Gastroesophageal sphincter (tissue), 4 donors: ENCODE results near the gene BCDIN3D. TPM values are rescaled to one million over a fixed set of nuclear protein-coding genes. Genes with fewer than 3 reads are reported as not detected.
A peak's percentile ranks its signal among the peaks of the same experiment; 100 is the strongest.

Experiments used
- ATAC-seq: fragments of 150-250 bp; one replicate; pipeline ENCODE4 v1.9.1; 2016; ENCODE audit warnings: mild to moderate bottlenecking, moderate library complexity
- H3K27ac ChIP-seq, 4 donors: fragments of 200-600 bp; sonication (generic) in 3 of 4; 1 replicate in 3 of 4; 2 replicates in 1 of 4; pipeline ENCODE4 v1.5.1; 2016 to 2019
- H3K27me3 ChIP-seq: fragments of 200-600 bp; sonication (generic); one replicate; pipeline ENCODE4 v1.5.1; 2019
- H3K36me3 ChIP-seq, 2 donors: fragments of 200-600 bp; sonication (generic); one replicate each; pipeline ENCODE4 v1.5.1; 2019; ENCODE audit warnings: control low read depth in 1 of 2
- H3K4me1 ChIP-seq, 3 donors: fragments of 200-600 bp; sonication (generic); 1 replicate in 2 of 3; 2 replicates in 1 of 3; pipeline ENCODE4 v1.5.1; 2016 to 2019; ENCODE audit warnings: control low read depth in 2 of 3
- H3K4me3 ChIP-seq, 2 donors: fragments of 200-600 bp; sonication (generic); one replicate each; pipeline ENCODE4 v1.5.1; 2019; ENCODE audit warnings: mild to moderate bottlenecking in 1 of 2, moderate library complexity in 1 of 2
- H3K9me3 ChIP-seq, 3 donors: fragments of 200-600 bp; sonication (generic); one replicate each; pipeline ENCODE4 v1.5.1; 2017 to 2019; ENCODE audit warnings: control low read depth in 2 of 3
- EP300 ChIP-seq: sonication (generic); formaldehyde crosslinking; IDR thresholded peaks from one replicate; pipeline ENCODE4 v1.6.1; 2017; ENCODE audit warnings: antibody characterized with exemption, mild to moderate bottlenecking
- POLR2A ChIP-seq, 2 donors: fragments of 450-650 bp; IDR thresholded peaks; one replicate each; pipeline ENCODE4 v1.6.1; 2017; ENCODE audit warnings: antibody characterized with exemption in 2 of 2, mild to moderate bottlenecking in 2 of 2, moderate library complexity in 1 of 2
- POLR2AphosphoS5 ChIP-seq: sonication (generic); formaldehyde crosslinking; IDR thresholded peaks from one replicate; pipeline ENCODE4 v1.6.1; 2017; ENCODE audit warnings: antibody characterized with exemption
- WGBS, 2 donors: methylation state at CpG; one replicate each; pipeline ENCODE4 v1.1.5; 2018; ENCODE audit warnings: low coverage in 1 of 2; 5-methylcytosine and 5-hydroxymethylcytosine counted together
- total RNA-seq, 4 donors: library from RNA; depleted of rRNA; stranded (reverse); fragments of >200 nt; gene quantifications; one replicate each; pipeline ENCODE4 v1.1.0, GENCODE V29; 2016
- TF ChIP-seq, protein P1 (sequence below), 4 experiments: fragments of 200-600 bp in 2 of 4; fragments of 450-650 bp in 2 of 4; sonication (generic) in 1 of 4; IDR thresholded peaks; one replicate each; pipeline ENCODE4 v1.5.1; 2017 to 2019; ENCODE audit warnings: antibody characterized with exemption in 4 of 4, mild to moderate bottlenecking in 2 of 4, moderate library complexity in 2 of 4

The BCDIN3D gene
- total RNA-seq, 4 donors from 2014 or later, result 2.6 to 4.7 (median 3.4) TPM

DNA sequence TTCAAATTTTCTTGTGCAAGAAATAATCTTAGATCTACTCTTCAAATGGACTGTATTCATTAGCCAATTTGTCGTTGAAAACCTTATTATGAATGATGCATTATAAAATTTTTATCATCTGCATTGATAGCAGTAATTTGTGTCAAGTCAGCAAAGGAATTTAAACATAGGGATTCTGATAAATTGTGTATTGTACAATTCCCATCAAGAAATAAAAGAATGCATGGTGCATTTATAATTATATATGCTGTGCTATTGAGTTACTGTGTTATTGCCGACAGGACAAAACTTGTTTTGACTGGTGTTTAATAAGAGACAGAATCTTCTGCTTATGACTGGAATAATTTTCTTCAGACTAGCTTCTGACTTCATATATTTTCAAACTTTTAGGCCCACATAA, 3.1 kb upstream of the BCDIN3D start:
- TF ChIP-seq POLR2AphosphoS5 (no peak), POLR2A (IDR thresholded peaks at IDR 0.05) (no peak), EP300 (no peak)
- TF ChIP-seq, protein P1, sequence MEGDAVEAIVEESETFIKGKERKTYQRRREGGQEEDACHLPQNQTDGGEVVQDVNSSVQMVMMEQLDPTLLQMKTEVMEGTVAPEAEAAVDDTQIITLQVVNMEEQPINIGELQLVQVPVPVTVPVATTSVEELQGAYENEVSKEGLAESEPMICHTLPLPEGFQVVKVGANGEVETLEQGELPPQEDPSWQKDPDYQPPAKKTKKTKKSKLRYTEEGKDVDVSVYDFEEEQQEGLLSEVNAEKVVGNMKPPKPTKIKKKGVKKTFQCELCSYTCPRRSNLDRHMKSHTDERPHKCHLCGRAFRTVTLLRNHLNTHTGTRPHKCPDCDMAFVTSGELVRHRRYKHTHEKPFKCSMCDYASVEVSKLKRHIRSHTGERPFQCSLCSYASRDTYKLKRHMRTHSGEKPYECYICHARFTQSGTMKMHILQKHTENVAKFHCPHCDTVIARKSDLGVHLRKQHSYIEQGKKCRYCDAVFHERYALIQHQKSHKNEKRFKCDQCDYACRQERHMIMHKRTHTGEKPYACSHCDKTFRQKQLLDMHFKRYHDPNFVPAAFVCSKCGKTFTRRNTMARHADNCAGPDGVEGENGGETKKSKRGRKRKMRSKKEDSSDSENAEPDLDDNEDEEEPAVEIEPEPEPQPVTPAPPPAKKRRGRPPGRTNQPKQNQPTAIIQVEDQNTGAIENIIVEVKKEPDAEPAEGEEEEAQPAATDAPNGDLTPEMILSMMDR (IDR thresholded peaks at IDR 0.05), result no peak
- no peak for ATAC-seq
- H3K4me1 ChIP-seq, result peaks cover 0 to 24% (median 3%) of the 10 kb centered on the region in 3 donors
- H3K27ac ChIP-seq, result no peak overlapping the region
- peaks cover 30% of the 10 kb centered on the region for H3K27me3 ChIP-seq
- no peaks in the 10 kb centered on the region for H3K36me3 ChIP-seq
- WGBS, 2 donors, result 85 to 87% methylated on average over 2 of the region's 2 CpGs
- no peak overlapping the region for H3K4me3 ChIP-seq
- H3K9me3 ChIP-seq, result no peaks in the 10 kb centered on the region

DNA sequence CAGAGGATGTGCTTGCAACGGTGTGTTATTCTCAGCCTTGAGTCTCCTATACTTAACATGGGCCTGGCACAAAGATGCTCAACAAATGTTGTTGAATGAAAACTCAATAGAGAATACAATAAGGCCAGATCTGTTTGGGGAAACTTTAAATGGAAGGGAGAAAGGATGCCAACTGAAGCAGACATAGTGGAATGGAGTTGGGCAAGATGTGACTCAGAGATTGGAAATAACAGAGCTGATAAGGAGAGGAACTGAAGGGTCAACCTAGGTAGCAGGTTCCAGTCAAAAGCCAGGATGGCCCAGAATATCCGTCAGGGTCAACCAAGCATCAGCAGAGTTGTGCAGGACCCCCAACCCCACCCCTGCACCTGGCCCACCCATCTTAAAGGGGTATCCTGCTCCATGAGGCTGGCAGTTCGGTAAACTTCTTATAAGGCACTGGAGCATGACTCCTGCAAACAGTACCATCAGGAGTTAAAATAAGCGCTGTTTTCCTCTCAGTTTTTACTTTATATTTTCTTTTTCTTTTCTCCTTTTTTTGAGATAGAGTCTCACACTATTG, 1.1 kb upstream of the BCDIN3D start:
- no peak for ATAC-seq
- TF ChIP-seq, protein P1 (IDR thresholded peaks at IDR 0.05), result no peak
- TF ChIP-seq POLR2AphosphoS5 (no peak), POLR2A (IDR thresholded peaks at IDR 0.05) (no peak), EP300 (no peak)
- peaks cover 0 to 27% (median 3%) of the 10 kb centered on the region in 3 donors for H3K4me1 ChIP-seq

DNA sequence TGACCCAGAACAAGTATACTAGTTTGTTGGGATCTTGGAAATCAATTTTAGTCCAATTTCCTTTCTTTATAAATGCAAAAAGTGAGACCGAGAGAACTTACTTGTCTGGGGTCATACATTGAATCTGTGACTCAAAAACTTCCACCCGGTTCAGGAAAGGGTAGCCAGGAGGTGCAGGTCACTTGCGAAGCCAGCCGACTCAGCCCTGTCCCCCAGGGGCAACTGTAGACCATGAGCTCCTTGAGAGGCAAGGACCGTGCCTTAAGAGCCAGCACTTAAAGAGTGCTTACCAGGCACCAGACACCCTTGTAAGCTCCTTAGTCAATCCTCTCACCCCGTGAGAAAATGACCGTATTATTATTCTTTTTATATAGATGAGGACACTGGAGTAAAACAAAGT, 505 bp upstream of the BCDIN3D start:
- peaks cover 0 to 27% (median 3%) of the 10 kb centered on the region in 3 donors for H3K4me1 ChIP-seq
- H3K4me3 ChIP-seq, result peak overlapping the region; percentile 50 to 69

More for the DNA sequence above, 1.1 kb upstream of the BCDIN3D start:
- no peak overlapping the region for H3K4me3 ChIP-seq
- H3K36me3 ChIP-seq, result no peaks in the 10 kb centered on the region
- 80 to 98% methylated on average over 2 to 4 of the region's 4 CpGs for WGBS, 2 donors
- peak overlapping the region in 2 of 4 donors; percentile 89 to 91 for H3K27ac ChIP-seq
- H3K27me3 ChIP-seq, result peaks cover 13% of the 10 kb centered on the region
- H3K9me3 ChIP-seq, result no peaks in the 10 kb centered on the region

DNA sequence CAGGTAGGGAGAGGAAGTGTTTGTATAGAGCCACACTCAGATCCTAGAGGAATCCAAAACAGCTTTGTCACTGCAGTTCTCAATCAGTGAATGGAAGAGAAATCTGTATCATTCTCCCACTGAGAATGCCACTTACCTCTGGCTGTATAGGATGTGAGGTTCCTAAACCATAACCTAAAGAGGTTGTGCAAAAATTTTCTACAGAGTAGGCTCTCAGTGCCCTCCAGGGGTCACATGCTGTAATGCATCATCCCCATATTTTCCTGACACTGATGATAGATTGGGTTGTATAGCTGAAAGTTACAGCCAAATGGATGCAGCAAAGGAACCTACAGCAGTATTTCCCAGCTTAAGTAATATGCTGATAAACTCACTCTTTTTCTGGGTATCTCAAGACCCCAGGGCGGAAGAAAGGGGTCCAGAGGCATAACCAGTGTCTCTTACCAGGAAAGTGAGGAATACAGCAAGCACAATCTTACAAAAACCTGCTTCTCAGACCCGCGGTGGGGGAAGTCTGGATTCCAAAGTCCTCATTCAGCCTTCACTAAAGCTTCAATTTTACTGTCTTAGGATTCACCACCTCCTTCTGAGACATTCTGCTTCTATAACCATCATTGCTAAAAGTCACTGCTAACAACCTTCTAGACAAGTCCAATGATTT, 3.8 kb downstream of the BCDIN3D start:
- no peak overlapping the region for H3K27ac ChIP-seq
- ATAC-seq, result no peak
- H3K4me3 ChIP-seq, result no peak overlapping the region
- peaks cover 0 to 27% (median 3%) of the 10 kb centered on the region in 3 donors for H3K4me1 ChIP-seq
- 35 to 51% methylated on average over 2 of the region's 3 CpGs for WGBS, 2 donors
- H3K9me3 ChIP-seq, result no peaks in the 10 kb centered on the region
- TF ChIP-seq POLR2A (IDR thresholded peaks at IDR 0.05), result no peak
- TF ChIP-seq, protein P1 (IDR thresholded peaks at IDR 0.05), result peak; percentile 17 to 57 (median 48)
- no peaks in the 10 kb centered on the region for H3K27me3 ChIP-seq
- peaks cover 0 to 6% of the 10 kb centered on the region in 2 donors for H3K36me3 ChIP-seq

More for the DNA sequence above, 505 bp upstream of the BCDIN3D start:
- Histone ChIP-seq H3K9me3 (no peaks in the 10 kb centered on the region), H3K27ac (peak overlapping the region; percentile 60 to 95 (median 90)), H3K27me3 (peaks cover 10% of the 10 kb centered on the region), H3K36me3 (peaks cover 0 to 2% of the 10 kb centered on the region in 2 donors)
- TF ChIP-seq POLR2A (IDR thresholded peaks at IDR 0.05), result no peak
- ATAC-seq, result no peak
- 77 to 90% methylated on average over 3 of the region's 7 CpGs for WGBS, 2 donors

DNA sequence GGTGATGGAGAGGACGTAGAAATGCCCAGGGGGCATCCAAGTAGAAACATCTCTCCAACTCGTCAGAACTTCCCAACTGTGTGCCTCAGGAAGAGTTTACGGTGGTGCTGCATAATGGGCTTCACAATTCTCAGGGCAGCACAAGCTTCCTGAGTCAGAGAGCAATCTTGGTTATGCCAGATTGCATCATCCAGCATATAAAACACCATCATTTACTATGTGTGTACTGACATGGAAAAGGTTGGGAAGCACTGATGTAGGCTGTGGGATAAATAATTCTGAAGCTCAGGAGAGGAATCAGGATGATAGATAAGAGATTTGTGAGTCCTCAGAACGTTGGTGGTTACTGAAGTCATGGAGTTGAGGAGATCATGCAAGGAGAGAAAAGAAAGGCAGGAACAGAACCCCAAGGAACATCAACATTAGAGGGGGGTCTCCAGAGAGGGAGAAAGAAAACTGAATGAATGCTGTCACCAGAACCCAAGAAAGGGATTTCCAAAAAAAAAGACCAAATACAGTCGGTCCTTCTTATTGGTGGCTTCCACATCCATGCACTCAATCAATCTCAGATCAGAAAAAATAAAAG, 10.0 kb downstream of the BCDIN3D start:
- no peaks in the 10 kb centered on the region for H3K9me3 ChIP-seq
- no peaks in the 10 kb centered on the region for H3K36me3 ChIP-seq
- H3K4me3 ChIP-seq, result no peak overlapping the region
- no peak for ATAC-seq
- H3K4me1 ChIP-seq, result peaks cover 0 to 13% (median 0%) of the 10 kb centered on the region in 3 donors
- H3K27ac ChIP-seq, result no peak overlapping the region
- no peak for TF ChIP-seq POLR2AphosphoS5
- TF ChIP-seq, protein P1 (IDR thresholded peaks at IDR 0.05), result no peak
- TF ChIP-seq POLR2A (IDR thresholded peaks at IDR 0.05), result no peak
- no peak for TF ChIP-seq EP300
- H3K27me3 ChIP-seq, result no peaks in the 10 kb centered on the region
- WGBS, 2 donors, result 67 to 71% methylated on average over 5 of the region's 5 CpGs
